Measurements from ENCODE around the gene OGFR. TPM values are rescaled to one million over a fixed set of nuclear protein-coding genes. Genes with fewer than 3 reads are reported as not detected.

OGFR gene
- total RNA-seq, 2 donors from 2014 or later: 60.2 to 76.9 TPM

GRCh38 chr20:62759981-62760431 lies 44.6 kb upstream of the OGFR start:
- Histone ChIP-seq H3K9me3 (no peaks in the 10 kb centered on the region), H3K27me3 (replicated peaks; ENCODE audit: insufficient read depth) (peaks cover 3% of the 10 kb centered on the region), H3K4me1 (replicated peaks) (no peaks in the 10 kb centered on the region), H3K36me3 (no peaks in the 10 kb centered on the region), H3K27ac (no peak overlapping the region), H3K4me3 (no peak overlapping the region)
- intact Hi-C loops (cut with DNase I): no loop called here
- TF ChIP-seq POLR2A (IDR thresholded peaks at IDR 0.05) (no peak), POLR2AphosphoS5 (IDR thresholded peaks at IDR 0.05) (no peak), CTCF (IDR thresholded peaks at IDR 0.05) (no peak)
- DNase-seq (ENCODE audit: low spot score): no peak
- 82% methylated on average over 20 of the region's 20 CpGs for WGBS

GRCh38 chr20:62760471-62760855 lies 44.2 kb upstream of the OGFR start:
- 69% methylated on average over 11 of the region's 11 CpGs for WGBS
- H3K4me3 ChIP-seq: no peak overlapping the region
- H3K27me3 ChIP-seq (replicated peaks; ENCODE audit: insufficient read depth): peaks cover 4% of the 10 kb centered on the region
- no peaks in the 10 kb centered on the region for H3K4me1 ChIP-seq (replicated peaks)
- no peaks in the 10 kb centered on the region for H3K9me3 ChIP-seq
- intact Hi-C loops (cut with DNase I): no loop called here
- no peak overlapping the region for H3K27ac ChIP-seq
- H3K36me3 ChIP-seq: no peaks in the 10 kb centered on the region
- DNase-seq (ENCODE audit: low spot score): no peak
- TF ChIP-seq CTCF (IDR thresholded peaks at IDR 0.05): no peak
- no peak for TF ChIP-seq POLR2A (IDR thresholded peaks at IDR 0.05)
- no peak for TF ChIP-seq POLR2AphosphoS5 (IDR thresholded peaks at IDR 0.05)

DNA sequence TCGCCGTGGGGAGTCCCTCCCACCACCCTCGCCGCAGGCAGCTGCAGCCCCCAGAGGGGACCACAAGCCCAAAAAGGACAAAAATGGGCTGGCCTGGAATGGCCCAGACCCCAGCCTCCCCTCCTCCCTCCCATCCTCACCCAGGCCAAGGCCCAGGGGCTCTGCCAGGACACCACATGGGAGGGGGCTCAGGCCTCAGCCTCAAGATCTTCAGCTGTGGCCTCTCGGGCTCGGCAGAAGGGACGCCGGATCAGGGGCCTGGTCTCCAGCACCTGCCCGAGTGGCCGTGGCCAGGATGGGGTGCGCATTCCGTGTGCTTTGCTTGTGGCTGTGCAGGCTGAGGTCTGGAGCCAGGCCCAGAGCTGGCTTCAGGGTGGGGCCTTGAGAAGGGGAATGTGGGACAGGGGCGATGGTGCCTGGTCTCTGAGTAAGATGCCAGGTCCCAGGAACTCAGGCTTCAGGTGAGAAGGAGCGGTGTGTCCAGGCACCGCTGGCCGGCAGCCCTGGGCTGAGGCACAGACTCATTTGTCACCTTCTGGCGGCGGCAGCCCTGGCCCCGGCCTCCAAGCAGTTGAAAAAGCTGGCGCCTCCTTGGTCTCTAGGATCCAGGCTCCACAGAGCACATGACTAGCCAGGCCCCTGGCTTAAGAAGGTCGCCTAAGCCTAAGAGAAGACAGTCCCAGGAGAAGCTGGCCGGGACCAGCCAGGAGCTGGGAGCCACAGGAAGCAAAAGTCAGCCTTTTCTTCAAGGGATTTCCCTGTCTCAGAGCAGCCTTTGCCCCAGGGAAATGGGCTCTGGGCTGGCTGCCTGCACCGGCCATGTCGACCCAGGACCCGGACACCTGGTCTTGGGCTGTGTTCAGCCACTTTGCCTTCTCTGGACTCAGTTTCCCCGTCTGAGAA lies 43.5 kb upstream of the OGFR start:
- intact Hi-C loops (cut with DNase I): no loop called here
- H3K27me3 ChIP-seq (replicated peaks; ENCODE audit: insufficient read depth): peaks cover 6% of the 10 kb centered on the region
- no peak overlapping the region for H3K27ac ChIP-seq

DNA sequence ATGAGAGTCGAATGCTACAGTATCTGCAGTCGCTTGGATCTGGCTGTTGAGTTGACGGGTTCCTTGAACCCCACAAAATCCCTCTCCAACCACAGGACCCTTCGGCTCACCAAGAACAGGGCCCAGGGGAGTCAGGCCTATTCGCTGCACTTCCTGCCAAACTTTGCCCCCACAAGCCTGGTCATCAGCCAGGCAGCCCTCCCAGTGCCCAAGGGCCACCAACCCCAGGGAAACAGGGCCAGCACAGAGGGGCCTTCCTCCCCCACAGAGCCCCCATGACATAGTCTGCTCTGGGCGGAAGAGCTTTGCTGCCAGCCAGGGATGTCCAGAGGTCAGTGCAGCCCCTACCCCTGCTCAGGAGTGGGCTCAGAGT lies 42.9 kb upstream of the OGFR start:
- DNase-seq (ENCODE audit: low spot score): no peak
- Histone ChIP-seq H3K4me3 (no peak overlapping the region), H3K9me3 (no peaks in the 10 kb centered on the region), H3K27me3 (replicated peaks; ENCODE audit: insufficient read depth) (peaks cover 6% of the 10 kb centered on the region), H3K4me1 (replicated peaks) (no peaks in the 10 kb centered on the region), H3K36me3 (no peaks in the 10 kb centered on the region), H3K27ac (no peak overlapping the region)
- intact Hi-C loops (cut with DNase I): no loop called here
- TF ChIP-seq POLR2A (IDR thresholded peaks at IDR 0.05): no peak
- no peak for TF ChIP-seq POLR2AphosphoS5 (IDR thresholded peaks at IDR 0.05)
- TF ChIP-seq CTCF (IDR thresholded peaks at IDR 0.05): no peak
- 98% methylated on average over 6 of the region's 6 CpGs for WGBS

More for the DNA sequence above, 43.5 kb upstream of the OGFR start:
- H3K4me1 ChIP-seq (replicated peaks): no peaks in the 10 kb centered on the region
- H3K36me3 ChIP-seq: no peaks in the 10 kb centered on the region
- DNase-seq (ENCODE audit: low spot score): no peak
- WGBS: 74% methylated on average over 23 of the region's 26 CpGs
- no peak overlapping the region for H3K4me3 ChIP-seq
- no peak for TF ChIP-seq POLR2A (IDR thresholded peaks at IDR 0.05)
- TF ChIP-seq CTCF (IDR thresholded peaks at IDR 0.05): no peak
- TF ChIP-seq POLR2AphosphoS5 (IDR thresholded peaks at IDR 0.05): no peak
- no peaks in the 10 kb centered on the region for H3K9me3 ChIP-seq

GRCh38 chr20:62762376-62762775 lies 42.3 kb upstream of the OGFR start:
- intact Hi-C loops (cut with DNase I): no loop called here

More at GRCh38 chr20:62762376-62762775, 42.3 kb upstream of the OGFR start:
- WGBS: 88% methylated on average over 22 of the region's 22 CpGs
- H3K36me3 ChIP-seq: no peaks in the 10 kb centered on the region
- no peaks in the 10 kb centered on the region for H3K9me3 ChIP-seq
- TF ChIP-seq CTCF (IDR thresholded peaks at IDR 0.05) (no peak), POLR2AphosphoS5 (IDR thresholded peaks at IDR 0.05) (no peak), POLR2A (IDR thresholded peaks at IDR 0.05) (no peak)
- H3K4me3 ChIP-seq: no peak overlapping the region
- DNase-seq (ENCODE audit: low spot score): no peak
- H3K27ac ChIP-seq: no peak overlapping the region
- no peaks in the 10 kb centered on the region for H3K4me1 ChIP-seq (replicated peaks)
- H3K27me3 ChIP-seq (replicated peaks; ENCODE audit: insufficient read depth): peaks cover 6% of the 10 kb centered on the region

All from prostate gland (tissue), 2 donors.